Measurements from ENCODE around the gene ABCC9.
"Not testable (repeated sequence)": the region's sequence is repeated elsewhere in the genome, so short reads cannot be mapped to it uniquely, and the experiment has no call there.

The ABCC9 gene

DNA sequence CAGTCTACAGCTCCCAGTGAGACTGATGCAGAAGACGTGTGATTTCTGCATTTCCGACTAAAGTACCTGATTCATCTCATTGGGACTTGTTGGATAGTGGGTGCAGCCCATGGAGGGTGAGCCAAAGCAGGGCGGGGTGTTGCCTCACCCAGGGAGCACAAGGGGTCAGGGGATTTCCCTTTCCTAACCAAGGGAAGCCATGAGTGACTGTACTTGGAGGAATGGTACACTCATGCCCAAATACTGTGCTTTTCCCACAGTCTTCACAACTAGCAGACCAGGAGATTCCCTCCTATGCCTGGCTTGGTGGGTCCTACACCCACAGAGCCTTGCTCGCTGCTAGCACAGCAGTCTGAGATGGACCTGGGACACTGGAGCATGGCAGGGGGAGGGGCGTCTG, 21.0 kb upstream of the ABCC9 start:
- peaks cover 1% of the 10 kb centered on the region for H3K36me3 Mint-ChIP-seq (ENCODE audit: insufficient read depth)
- no peak overlapping the region for H3K27ac Mint-ChIP-seq (ENCODE audit: low read depth)
- no peaks in the 10 kb centered on the region for H3K9me3 Mint-ChIP-seq
- DNase-seq (ENCODE audit: low spot score in 2 of 2) (no peak), ATAC-seq (replicated peaks; ENCODE audit: extremely low read depth, poor library complexity, severe bottlenecking) (no peak)
- H3K4me3 Mint-ChIP-seq: no peak overlapping the region
- no peaks in the 10 kb centered on the region for H3K4me1 Mint-ChIP-seq
- H3K27me3 Mint-ChIP-seq: peaks cover 21% of the 10 kb centered on the region

DNA sequence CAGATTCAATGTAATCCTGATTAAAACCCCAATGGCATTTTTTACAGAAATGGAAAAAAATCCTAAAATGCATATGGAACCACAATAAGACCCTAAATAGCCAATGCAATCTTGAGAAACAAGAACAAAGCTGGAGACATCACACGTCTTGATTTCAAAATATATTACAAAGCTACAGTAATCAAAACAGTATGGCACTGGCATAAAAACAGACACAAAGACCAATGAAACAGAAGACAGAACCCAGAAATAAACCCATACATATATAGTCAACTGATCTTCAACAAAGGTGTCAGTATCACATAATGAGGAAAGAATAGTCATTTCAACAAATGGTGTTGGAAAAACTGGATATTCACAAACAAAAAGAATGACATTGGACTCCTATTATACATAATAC, 9.4 kb upstream of the ABCC9 start:
- Mint-ChIP-seq H3K36me3 (ENCODE audit: insufficient read depth) (no peaks in the 10 kb centered on the region), H3K27ac (ENCODE audit: low read depth) (no peak overlapping the region), H3K9me3 (peaks cover 17% of the 10 kb centered on the region), H3K27me3 (peaks cover 4% of the 10 kb centered on the region), H3K4me3 (no peak overlapping the region), H3K4me1 (no peaks in the 10 kb centered on the region)
- DNase-seq (ENCODE audit: low spot score in 2 of 2): no peak
- no peak for ATAC-seq (replicated peaks; ENCODE audit: extremely low read depth, poor library complexity, severe bottlenecking)

DNA sequence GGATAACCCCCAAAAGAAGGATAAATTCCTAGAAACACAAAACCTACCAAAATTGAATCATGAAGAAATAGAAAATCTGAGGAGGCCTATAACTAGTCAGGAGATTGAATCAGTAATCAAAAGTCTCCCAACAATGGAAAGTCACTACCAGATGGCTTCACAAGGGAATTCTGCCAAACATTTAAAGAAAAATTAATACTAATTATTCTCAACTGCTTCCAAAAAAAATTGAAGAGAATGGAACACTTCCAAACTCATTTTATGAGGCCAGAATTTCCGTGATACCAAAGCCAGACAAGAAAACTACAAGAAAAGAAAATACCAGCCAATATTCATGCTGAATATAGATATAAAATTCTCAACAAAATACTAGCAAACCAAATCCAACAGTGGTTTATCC, 7.8 kb upstream of the ABCC9 start:
- Mint-ChIP-seq H3K4me1 (no peaks in the 10 kb centered on the region), H3K27ac (ENCODE audit: low read depth) (no peak overlapping the region), H3K27me3 (peaks cover 20% of the 10 kb centered on the region), H3K9me3 (peaks cover 23% of the 10 kb centered on the region), H3K36me3 (ENCODE audit: insufficient read depth) (no peaks in the 10 kb centered on the region), H3K4me3 (no peak overlapping the region)
- DNase-seq (ENCODE audit: low spot score in 2 of 2) (no peak), ATAC-seq (replicated peaks; ENCODE audit: extremely low read depth, poor library complexity, severe bottlenecking) (no peak)

DNA sequence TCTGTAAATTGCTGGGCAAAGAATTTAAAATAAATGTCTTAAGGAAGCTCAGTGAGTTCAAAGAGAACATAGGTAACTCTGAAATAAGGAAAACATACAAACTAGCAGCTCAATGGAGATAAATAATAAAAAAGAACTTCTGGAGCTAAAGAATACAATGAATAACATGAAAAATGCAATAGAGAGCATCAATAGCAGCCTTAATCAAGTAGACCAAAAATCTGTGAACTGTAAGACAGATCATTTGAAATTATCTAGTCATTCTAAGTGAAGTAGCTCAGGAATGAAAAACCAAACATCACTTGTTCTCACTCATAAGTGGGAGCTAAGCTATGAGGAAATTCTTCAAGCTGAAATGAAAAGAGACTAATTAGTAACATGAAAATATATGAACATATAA, 5.8 kb upstream of the ABCC9 start:
- no peak overlapping the region for H3K4me3 Mint-ChIP-seq
- H3K36me3 Mint-ChIP-seq (ENCODE audit: insufficient read depth): no peaks in the 10 kb centered on the region
- ATAC-seq (replicated peaks; ENCODE audit: extremely low read depth, poor library complexity, severe bottlenecking) (no peak), DNase-seq (ENCODE audit: low spot score in 2 of 2) (no peak)
- peaks cover 23% of the 10 kb centered on the region for H3K9me3 Mint-ChIP-seq
- peaks cover 36% of the 10 kb centered on the region for H3K27me3 Mint-ChIP-seq
- H3K27ac Mint-ChIP-seq (ENCODE audit: low read depth): no peak overlapping the region
- no peaks in the 10 kb centered on the region for H3K4me1 Mint-ChIP-seq

GRCh38 chr12:21945002-21945401, 3.8 kb upstream of the ABCC9 start:
- no peaks in the 10 kb centered on the region for H3K36me3 Mint-ChIP-seq (ENCODE audit: insufficient read depth)
- ATAC-seq (replicated peaks; ENCODE audit: extremely low read depth, poor library complexity, severe bottlenecking) (no peak), DNase-seq (ENCODE audit: low spot score in 2 of 2) (no peak)
- H3K27ac Mint-ChIP-seq (ENCODE audit: low read depth): no peak overlapping the region
- H3K4me3 Mint-ChIP-seq: no peak overlapping the region
- H3K27me3 Mint-ChIP-seq: peaks cover 55% of the 10 kb centered on the region
- peaks cover 13% of the 10 kb centered on the region for H3K4me1 Mint-ChIP-seq
- peaks cover 20% of the 10 kb centered on the region for H3K9me3 Mint-ChIP-seq

GRCh38 chr12:21942377-21942703, 1.1 kb upstream of the ABCC9 start:
- DNase-seq (ENCODE audit: low spot score in 2 of 2) (no peak), ATAC-seq (replicated peaks; ENCODE audit: extremely low read depth, poor library complexity, severe bottlenecking) (no peak)
- no peak overlapping the region for H3K4me3 Mint-ChIP-seq
- no peaks in the 10 kb centered on the region for H3K36me3 Mint-ChIP-seq (ENCODE audit: insufficient read depth)
- peaks cover 13% of the 10 kb centered on the region for H3K4me1 Mint-ChIP-seq
- peaks cover 17% of the 10 kb centered on the region for H3K9me3 Mint-ChIP-seq
- no peak overlapping the region for H3K27ac Mint-ChIP-seq (ENCODE audit: low read depth)
- peaks cover 78% of the 10 kb centered on the region for H3K27me3 Mint-ChIP-seq

DNA sequence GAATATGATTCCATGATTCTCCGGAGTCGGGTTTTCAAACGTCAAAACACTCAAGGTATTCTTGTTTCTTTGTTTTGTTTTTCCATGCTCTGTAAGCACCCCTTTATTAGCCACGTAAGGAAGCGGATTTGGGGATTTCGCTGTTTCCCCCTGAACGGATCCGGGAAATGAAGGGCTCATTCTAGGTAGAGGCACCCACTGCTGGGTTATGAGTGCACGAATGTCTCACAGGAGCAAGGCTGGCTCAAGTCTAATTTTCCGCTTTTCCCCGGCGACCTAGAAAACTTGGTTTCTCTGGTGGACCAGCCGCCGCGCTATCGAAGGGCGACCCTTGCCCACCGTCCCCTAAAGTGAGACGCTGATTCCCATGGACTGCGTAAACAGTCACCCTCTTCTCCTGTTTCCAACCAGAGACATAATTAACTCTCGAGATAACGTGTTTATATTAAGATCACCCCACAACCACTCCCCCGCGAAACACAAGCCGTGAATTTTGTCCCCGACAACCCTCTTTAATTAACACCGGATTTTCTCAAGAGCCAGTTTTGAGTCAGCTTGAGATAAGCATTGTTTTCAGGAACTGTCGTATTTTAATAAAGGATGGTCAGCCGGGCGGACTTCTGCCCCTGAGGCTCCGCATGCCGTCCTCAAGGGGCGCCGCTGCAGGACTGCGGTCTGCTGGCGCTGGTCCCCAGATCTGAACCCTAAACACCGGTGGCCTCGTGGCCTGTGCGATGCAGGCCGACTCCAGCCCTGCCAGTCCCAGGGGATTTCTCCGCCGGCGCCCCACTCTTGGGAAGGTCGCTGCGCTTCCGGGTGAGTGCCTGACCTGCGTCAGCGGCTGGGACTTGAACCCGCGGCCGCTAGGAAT, 515 bp upstream of the ABCC9 start:
- DNase-seq (ENCODE audit: low spot score in 2 of 2) (no peak), ATAC-seq (replicated peaks; ENCODE audit: extremely low read depth, poor library complexity, severe bottlenecking) (no peak)
- H3K4me1 Mint-ChIP-seq: peaks cover 13% of the 10 kb centered on the region
- H3K9me3 Mint-ChIP-seq: peaks cover 14% of the 10 kb centered on the region
- no peak overlapping the region for H3K27ac Mint-ChIP-seq (ENCODE audit: low read depth)
- no peak overlapping the region for H3K4me3 Mint-ChIP-seq
- no peaks in the 10 kb centered on the region for H3K36me3 Mint-ChIP-seq (ENCODE audit: insufficient read depth)
- H3K27me3 Mint-ChIP-seq: peaks cover 79% of the 10 kb centered on the region

DNA sequence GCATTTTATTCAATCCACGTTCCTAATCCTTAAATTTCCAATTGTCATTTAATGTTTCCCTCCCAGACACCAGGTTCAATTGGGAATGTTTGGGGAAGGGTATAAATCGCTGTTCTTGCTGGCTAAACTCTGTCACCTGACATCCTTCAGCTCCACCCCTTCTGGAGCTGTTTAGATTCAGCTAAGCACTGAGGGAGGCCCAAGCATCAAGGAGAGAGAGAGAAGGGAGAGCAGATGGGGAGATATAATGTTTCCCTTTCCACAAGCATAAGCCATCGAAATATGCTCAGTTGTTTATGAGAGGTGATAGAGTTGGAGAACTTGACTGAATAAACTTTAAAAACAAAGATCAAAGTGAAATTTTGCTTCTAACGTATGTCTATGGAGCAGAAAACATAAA, 1.8 kb downstream of the ABCC9 start:
- no peaks in the 10 kb centered on the region for H3K9me3 Mint-ChIP-seq
- peaks cover 63% of the 10 kb centered on the region for H3K27me3 Mint-ChIP-seq
- H3K36me3 Mint-ChIP-seq (ENCODE audit: insufficient read depth): no peaks in the 10 kb centered on the region
- DNase-seq (ENCODE audit: low spot score in 2 of 2): no peak
- H3K27ac Mint-ChIP-seq (ENCODE audit: low read depth): no peak overlapping the region
- H3K4me1 Mint-ChIP-seq: peaks cover 13% of the 10 kb centered on the region
- H3K4me3 Mint-ChIP-seq: no peak overlapping the region
- ATAC-seq (replicated peaks; ENCODE audit: extremely low read depth, poor library complexity, severe bottlenecking): no peak

- Mint-ChIP-seq H3K9me3 (no peaks in the 10 kb centered on the region), H3K4me3 (no peak overlapping the region), H3K27ac (ENCODE audit: low read depth) (no peak overlapping the region), H3K36me3 (ENCODE audit: insufficient read depth) (no peaks in the 10 kb centered on the region), H3K4me1 (peaks cover 13% of the 10 kb centered on the region), H3K27me3 (peaks cover 58% of the 10 kb centered on the region)
- ATAC-seq (replicated peaks; ENCODE audit: extremely low read depth, poor library complexity, severe bottlenecking): no peak
- no peak for DNase-seq (ENCODE audit: low spot score in 2 of 2)
Observed at GRCh38 chr12:21938879-21939278, 2.3 kb downstream of the ABCC9 start.

DNA sequence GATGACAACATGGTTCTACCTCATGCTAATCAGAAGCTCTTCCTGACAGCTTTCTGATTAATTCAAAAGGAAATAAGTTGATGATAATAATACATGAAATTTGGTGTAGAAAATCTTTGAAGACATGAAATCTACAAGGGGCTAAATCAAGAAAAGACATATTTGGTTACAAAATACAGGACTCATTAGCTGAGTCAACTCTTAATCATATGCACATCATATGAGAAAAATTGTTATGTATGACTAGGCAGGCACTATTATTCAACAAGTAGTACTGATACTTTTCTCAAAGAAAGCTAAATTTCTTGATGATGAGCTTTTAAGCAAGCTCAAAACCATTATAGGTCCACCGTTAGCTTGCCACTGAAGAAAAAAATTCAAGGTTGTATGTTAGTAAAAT, 7.1 kb downstream of the ABCC9 start:
- DNase-seq (ENCODE audit: low spot score in 2 of 2) (no peak), ATAC-seq (replicated peaks; ENCODE audit: extremely low read depth, poor library complexity, severe bottlenecking) (no peak)
- Mint-ChIP-seq H3K4me3 (no peak overlapping the region), H3K4me1 (no peaks in the 10 kb centered on the region), H3K36me3 (ENCODE audit: insufficient read depth) (no peaks in the 10 kb centered on the region), H3K27ac (ENCODE audit: low read depth) (no peak overlapping the region), H3K9me3 (no peaks in the 10 kb centered on the region), H3K27me3 (peaks cover 16% of the 10 kb centered on the region)

DNA sequence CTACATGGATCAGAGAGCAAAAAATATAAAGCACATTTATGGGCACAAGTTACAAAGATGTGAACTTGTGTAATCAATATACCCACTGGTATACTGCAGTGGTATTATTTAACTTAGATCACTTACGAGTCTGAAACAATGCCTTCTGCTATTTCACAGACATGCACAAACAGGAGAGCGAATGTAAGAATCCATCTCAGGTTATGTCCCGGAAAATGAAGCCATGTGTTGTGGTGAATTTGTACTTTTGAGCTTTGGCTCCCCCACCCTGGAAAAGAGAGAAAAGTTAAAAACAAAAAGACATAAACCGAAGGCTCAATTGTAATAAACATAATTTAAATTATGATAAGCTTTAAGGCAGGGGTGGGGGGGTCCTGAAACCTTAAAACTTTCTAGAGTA, 7.6 kb downstream of the ABCC9 start:
- Mint-ChIP-seq H3K9me3 (no peaks in the 10 kb centered on the region), H3K4me1 (no peaks in the 10 kb centered on the region), H3K27ac (ENCODE audit: low read depth) (no peak overlapping the region), H3K36me3 (ENCODE audit: insufficient read depth) (no peaks in the 10 kb centered on the region), H3K4me3 (no peak overlapping the region), H3K27me3 (peaks cover 11% of the 10 kb centered on the region)
- DNase-seq (ENCODE audit: low spot score in 2 of 2) (no peak), ATAC-seq (replicated peaks; ENCODE audit: extremely low read depth, poor library complexity, severe bottlenecking) (no peak)

- not testable (repeated sequence) for H3K4me1 Mint-ChIP-seq; H3K9me3 Mint-ChIP-seq; ATAC-seq (replicated peaks; ENCODE audit: extremely low read depth, poor library complexity, severe bottlenecking); H3K4me3 Mint-ChIP-seq; H3K36me3 Mint-ChIP-seq (ENCODE audit: insufficient read depth); H3K27me3 Mint-ChIP-seq; DNase-seq (ENCODE audit: low spot score in 2 of 2); H3K27ac Mint-ChIP-seq (ENCODE audit: low read depth)
Observed at GRCh38 chr12:21929972-21930371, 11.3 kb downstream of the ABCC9 start.

GRCh38 chr12:21925296-21925913, 15.8 kb downstream of the ABCC9 start:
- ATAC-seq (replicated peaks; ENCODE audit: extremely low read depth, poor library complexity, severe bottlenecking): no peak
- Mint-ChIP-seq H3K27ac (ENCODE audit: low read depth) (no peak overlapping the region), H3K4me3 (no peak overlapping the region), H3K4me1 (no peaks in the 10 kb centered on the region), H3K36me3 (ENCODE audit: insufficient read depth) (no peaks in the 10 kb centered on the region), H3K9me3 (no peaks in the 10 kb centered on the region), H3K27me3 (peaks cover 10% of the 10 kb centered on the region)
- DNase-seq (ENCODE audit: low spot score in 2 of 2): no peak

Measured in central memory CD8-positive, alpha-beta T cell (primary cell).